Measurements from ENCODE around the gene KRT85. TPM values are rescaled to one million over a fixed set of nuclear protein-coding genes. Genes with fewer than 3 reads are reported as not detected.

Gene KRT85
- total RNA-seq, 2 donors from 2014 or later: not detected

GRCh38 chr12:52372216-52373154 is 5.2 kb upstream of the KRT85 start:
- ATAC-seq (peak; percentile 83 to 88), DNase-seq (peak; percentile 87)
- intact Hi-C loops (cut with DNase I): loop anchor here (2.0 to 10.0 kb wide), 3 partner anchors 508 to 612 kb away; no protein-coding TSS in a partner anchor

- DNase-seq (no peak), ATAC-seq (peak in 1 of 2 donors; percentile 20)
- intact Hi-C loops (cut with DNase I): loop anchor here (2.0 to 10.0 kb wide), 3 partner anchors 509 to 613 kb away; no protein-coding TSS in a partner anchor
These were observed 4.4 kb upstream of the KRT85 start for GRCh38 chr12:52371716-52372115.

- DNase-seq (peak; percentile 68), ATAC-seq (peak; percentile 87 to 91)
- intact Hi-C loops (cut with DNase I): loop anchor here in 1 of 2 donors (5.0 to 10.0 kb wide), 2 partner anchors 511 to 614 kb away; no protein-coding TSS in a partner anchor
These were observed 3.8 kb upstream of the KRT85 start for GRCh38 chr12:52370926-52371608.

GRCh38 chr12:52369809-52370208 is 2.5 kb upstream of the KRT85 start:
- DNase-seq (no peak), ATAC-seq (no peak)
- intact Hi-C loops (cut with DNase I): loop anchor here in 1 of 2 donors (5.0 to 10.0 kb wide), 2 partner anchors 512 to 615 kb away; no protein-coding TSS in a partner anchor

GRCh38 chr12:52369211-52369610 is 1.9 kb upstream of the KRT85 start:
- no peak for ATAC-seq
- DNase-seq: no peak
- intact Hi-C loops (cut with DNase I): no loop called here

GRCh38 chr12:52368508-52368907 is 1.2 kb upstream of the KRT85 start:
- ATAC-seq: no peak

GRCh38 chr12:52367876-52368275 is 595 bp upstream of the KRT85 start:
- no peak for DNase-seq
- intact Hi-C loops (cut with DNase I): no loop called here

More at GRCh38 chr12:52368508-52368907, 1.2 kb upstream of the KRT85 start:
- intact Hi-C loops (cut with DNase I): no loop called here
- no peak for DNase-seq

GRCh38 chr12:52364901-52365489 is 2.3 kb downstream of the KRT85 start:
- no peak for DNase-seq
- intact Hi-C loops (cut with DNase I): no loop called here
- ATAC-seq: no peak

More at GRCh38 chr12:52367876-52368275, 595 bp upstream of the KRT85 start:
- ATAC-seq: no peak

- intact Hi-C loops (cut with DNase I): no loop called here
- DNase-seq (no peak), ATAC-seq (no peak)
These were observed 3.2 kb downstream of the KRT85 start for GRCh38 chr12:52364061-52364460.

- ATAC-seq: no peak
- intact Hi-C loops (cut with DNase I): no loop called here
- no peak for DNase-seq
These were observed 4.1 kb downstream of the KRT85 start for GRCh38 chr12:52363111-52363679.

GRCh38 chr12:52362118-52362726 is 5.1 kb downstream of the KRT85 start:
- DNase-seq (no peak), ATAC-seq (no peak)
- intact Hi-C loops (cut with DNase I): no loop called here

- no peak for ATAC-seq
- DNase-seq: no peak
- intact Hi-C loops (cut with DNase I): no loop called here
These were observed 5.7 kb downstream of the KRT85 start for GRCh38 chr12:52361553-52361952.

- intact Hi-C loops (cut with DNase I): no loop called here
- DNase-seq (no peak), ATAC-seq (no peak)
These were observed 6.5 kb downstream of the KRT85 start for GRCh38 chr12:52360663-52361271.

- intact Hi-C loops (cut with DNase I): no loop called here
- ATAC-seq: no peak
- no peak for DNase-seq
These were observed 7.1 kb downstream of the KRT85 start for GRCh38 chr12:52360106-52360662.

- no peak for DNase-seq
- intact Hi-C loops (cut with DNase I): no loop called here
- no peak for ATAC-seq
These were observed 7.6 kb downstream of the KRT85 start for GRCh38 chr12:52359621-52360061.

GRCh38 chr12:52358575-52359350 is 8.5 kb downstream of the KRT85 start:
- DNase-seq (no peak), ATAC-seq (no peak)
- intact Hi-C loops (cut with DNase I): no loop called here
